PFSK-1 (cell line): ENCODE data around the gene TRAFD1.

Experiments used
- FOXP2 ChIP-seq: optimal IDR thresholded peaks from 2 replicates; pipeline ENCODE3; 2011; ENCODE audit warnings: borderline replicate concordance, control low read depth, inconsistent platforms; ENCODE audit not compliant: insufficient read depth; ENCODE audit errors: extremely low read length, extremely low read depth
- POLR2AphosphoS5 ChIP-seq: IDR thresholded peaks from 2 replicates; pipeline ENCODE4 v1.6.1; 2012; ENCODE audit warnings: low read depth, mild to moderate bottlenecking, control low read depth, low read length, moderate library complexity
- REST ChIP-seq, 2 experiments: IDR thresholded peaks; 2 replicates each; pipeline versions ENCODE4 v1.6.1 to v1.8.0; 2011 to 2012; ENCODE audit warnings: low read depth in 2 of 2, low read length in 2 of 2, control low read depth in 1 of 2, inconsistent platforms in 1 of 2, mild to moderate bottlenecking in 1 of 2, moderate library complexity in 1 of 2; ENCODE audit not compliant: insufficient read depth in 1 of 2
- SIN3A ChIP-seq: IDR thresholded peaks from 2 replicates; pipeline ENCODE4 v1.6.1; 2012; ENCODE audit warnings: mild to moderate bottlenecking, low read length, moderate library complexity, borderline replicate concordance; ENCODE audit not compliant: insufficient read depth
- TAF1 ChIP-seq: IDR thresholded peaks from 2 replicates; pipeline ENCODE4 v1.6.1; 2012; ENCODE audit warnings: low read length, control low read depth, borderline replicate concordance; ENCODE audit not compliant: insufficient read depth

TRAFD1 gene

GRCh38 chr12:112096667-112097066, 28.7 kb upstream of the TRAFD1 start:
- TF ChIP-seq POLR2AphosphoS5: no peak
- no peak for TF ChIP-seq SIN3A
- TF ChIP-seq REST (IDR thresholded peaks at IDR 0.05; ENCODE audit: insufficient read depth in 1 of 2, low read depth in 2 of 2, low read length in 2 of 2): no peak
- TF ChIP-seq TAF1: no peak
- TF ChIP-seq FOXP2: no peak

- TF ChIP-seq TAF1 (no peak), REST (IDR thresholded peaks at IDR 0.05; ENCODE audit: insufficient read depth in 1 of 2, low read depth in 2 of 2, low read length in 2 of 2) (no peak), FOXP2 (no peak), SIN3A (no peak), POLR2AphosphoS5 (no peak)
Measured at GRCh38 chr12:112097641-112098040, 27.7 kb upstream of the TRAFD1 start.

GRCh38 chr12:112102127-112102526, 23.2 kb upstream of the TRAFD1 start:
- TF ChIP-seq REST (IDR thresholded peaks at IDR 0.05; ENCODE audit: insufficient read depth in 1 of 2, low read depth in 2 of 2, low read length in 2 of 2) (no peak), POLR2AphosphoS5 (no peak), SIN3A (no peak), FOXP2 (no peak), TAF1 (no peak)

GRCh38 chr12:112103758-112104503, 21.4 kb upstream of the TRAFD1 start:
- TF ChIP-seq REST (IDR thresholded peaks at IDR 0.05; ENCODE audit: insufficient read depth in 1 of 2, low read depth in 2 of 2, low read length in 2 of 2): no peak
- no peak for TF ChIP-seq FOXP2

GRCh38 chr12:112105891-112106290, 19.5 kb upstream of the TRAFD1 start:
- TF ChIP-seq FOXP2: no peak
- no peak for TF ChIP-seq TAF1
- no peak for TF ChIP-seq SIN3A
